ENCODE measurements around the gene AMD1. TPM values are rescaled to one million over a fixed set of nuclear protein-coding genes. Genes with fewer than 3 reads are reported as not detected.

The AMD1 gene
- total and polyA plus RNA-seq, 2 donors (not counting 1 experiment from before 2014, with no cell fraction given) = 33.4 to 107 TPM

GRCh38 chr6:110882824-110883554 is 8.4 kb downstream of the AMD1 start:
- Histone ChIP-seq H3K9me3 (ENCODE audit: control insufficient read depth, insufficient read depth, low read depth, low read length) (no peaks in the 10 kb centered on the region), H3K27me3 (ENCODE audit: control insufficient read depth, insufficient read depth, low read length) (no peaks in the 10 kb centered on the region), H3K79me2 (ENCODE audit: control insufficient read depth, insufficient read depth, low read length) (peaks cover 99% of the 10 kb centered on the region), H3K36me3 (ENCODE audit: control insufficient read depth, insufficient read depth, low read length) (no peaks in the 10 kb centered on the region), H3K4me2 (ENCODE audit: extremely low read depth, insufficient read depth, low read length) (no peak overlapping the region), H3K27ac (ENCODE audit: insufficient read depth, low read length) (no peak overlapping the region), H2AFZ (ENCODE audit: low read length) (no peak overlapping the region), H3K4me3 (replicated peaks in 1 of 4; ENCODE audit: control extremely low read depth in 1 of 4, insufficient read depth in 1 of 4, low read depth in 3 of 4, low read length in 4 of 4) (no peak overlapping the region), H3K4me1 (ENCODE audit: control insufficient read depth, extremely low read depth, insufficient read depth, low read length) (peaks cover 7% of the 10 kb centered on the region), H3K9ac (ENCODE audit: insufficient read depth, low read length) (no peak overlapping the region), H4K20me1 (ENCODE audit: control insufficient read depth, extremely low read depth, insufficient read depth, low read length) (peaks cover 4% of the 10 kb centered on the region)
- no peak for TF ChIP-seq EZH2 (IDR thresholded peaks at IDR 0.05; ENCODE audit: low read length, missing control alignments)
- no peak for TF ChIP-seq CTCF (conservative IDR thresholded peaks at IDR 0.05 in 1 of 2, IDR thresholded peaks at IDR 0.05 in 1 of 2; ENCODE audit: low read depth in 1 of 2, low read length in 2 of 2)
- DNase-seq (ENCODE audit: low read depth in 2 of 2) = no peak

GRCh38 chr6:110884321-110884720 is 9.7 kb downstream of the AMD1 start:
- Histone ChIP-seq H3K9ac (ENCODE audit: insufficient read depth, low read length) (no peak overlapping the region), H3K27me3 (ENCODE audit: control insufficient read depth, insufficient read depth, low read length) (no peaks in the 10 kb centered on the region), H3K4me1 (ENCODE audit: control insufficient read depth, extremely low read depth, insufficient read depth, low read length) (peaks cover 6% of the 10 kb centered on the region), H3K4me2 (ENCODE audit: extremely low read depth, insufficient read depth, low read length) (no peak overlapping the region), H3K27ac (ENCODE audit: insufficient read depth, low read length) (no peak overlapping the region), H3K36me3 (ENCODE audit: control insufficient read depth, insufficient read depth, low read length) (no peaks in the 10 kb centered on the region), H4K20me1 (ENCODE audit: control insufficient read depth, extremely low read depth, insufficient read depth, low read length) (no peaks in the 10 kb centered on the region), H3K79me2 (ENCODE audit: control insufficient read depth, insufficient read depth, low read length) (peaks cover 99% of the 10 kb centered on the region), H3K9me3 (ENCODE audit: control insufficient read depth, insufficient read depth, low read depth, low read length) (no peaks in the 10 kb centered on the region), H2AFZ (ENCODE audit: low read length) (no peak overlapping the region), H3K4me3 (replicated peaks in 1 of 4; ENCODE audit: control extremely low read depth in 1 of 4, insufficient read depth in 1 of 4, low read depth in 3 of 4, low read length in 4 of 4) (no peak overlapping the region)
- TF ChIP-seq CTCF (conservative IDR thresholded peaks at IDR 0.05 in 1 of 2, IDR thresholded peaks at IDR 0.05 in 1 of 2; ENCODE audit: low read depth in 1 of 2, low read length in 2 of 2) = no peak
- no peak for TF ChIP-seq EZH2 (IDR thresholded peaks at IDR 0.05; ENCODE audit: low read length, missing control alignments)
- no peak for DNase-seq (ENCODE audit: low read depth in 2 of 2)

GRCh38 chr6:110885526-110885925 is 10.9 kb downstream of the AMD1 start:
- no peaks in the 10 kb centered on the region for H3K9me3 ChIP-seq (ENCODE audit: control insufficient read depth, insufficient read depth, low read depth, low read length)
- H3K27ac ChIP-seq (ENCODE audit: insufficient read depth, low read length) = no peak overlapping the region
- no peaks in the 10 kb centered on the region for H3K27me3 ChIP-seq (ENCODE audit: control insufficient read depth, insufficient read depth, low read length)
- peaks cover 2% of the 10 kb centered on the region for H3K4me1 ChIP-seq (ENCODE audit: control insufficient read depth, extremely low read depth, insufficient read depth, low read length)
- peaks cover under 1% of the 10 kb centered on the region for H3K36me3 ChIP-seq (ENCODE audit: control insufficient read depth, insufficient read depth, low read length)
- no peak for TF ChIP-seq EZH2 (IDR thresholded peaks at IDR 0.05; ENCODE audit: low read length, missing control alignments)
- TF ChIP-seq CTCF (conservative IDR thresholded peaks at IDR 0.05 in 1 of 2, IDR thresholded peaks at IDR 0.05 in 1 of 2; ENCODE audit: low read depth in 1 of 2, low read length in 2 of 2) = no peak
- no peak overlapping the region for H2AFZ ChIP-seq (ENCODE audit: low read length)
- H3K79me2 ChIP-seq (ENCODE audit: control insufficient read depth, insufficient read depth, low read length) = peaks cover 98% of the 10 kb centered on the region
- H4K20me1 ChIP-seq (ENCODE audit: control insufficient read depth, extremely low read depth, insufficient read depth, low read length) = no peaks in the 10 kb centered on the region
- no peak overlapping the region for H3K4me2 ChIP-seq (ENCODE audit: extremely low read depth, insufficient read depth, low read length)
- no peak overlapping the region for H3K4me3 ChIP-seq (replicated peaks in 1 of 4; ENCODE audit: control extremely low read depth in 1 of 4, insufficient read depth in 1 of 4, low read depth in 3 of 4, low read length in 4 of 4)
- no peak overlapping the region for H3K9ac ChIP-seq (ENCODE audit: insufficient read depth, low read length)
- no peak for DNase-seq (ENCODE audit: low read depth in 2 of 2)
